CD4-positive, alpha-beta T cell (primary cell): Measurements from ENCODE around the gene DGLUCY. TPM values are rescaled to one million over a fixed set of nuclear protein-coding genes. Genes with fewer than 3 reads are reported as not detected.

Experiments used
- ATAC-seq: fragments of 200-7000 bp; cut with Tn5 transposase; one replicate; pipeline ENCODE4 v1.10.0; 2022; ENCODE audit warnings: mild to moderate bottlenecking; ENCODE audit not compliant: poor library complexity
- CTCF ChIA-PET: fragments of 350-600 bp; sonication (Branson Sonifier 250); formaldehyde crosslinking; loops from one replicate; lab custom pipeline; 2021; ENCODE audit warnings: antibody characterized with exemption, inconsistent platforms; lab: Charles Lee
- POLR2A ChIA-PET: fragments of 350-600 bp; sonication (Branson Sonifier 250); formaldehyde crosslinking; loops from one replicate; lab custom pipeline; 2021; ENCODE audit warnings: antibody characterized with exemption, inconsistent platforms; lab: Charles Lee
- DNase-seq, 14 experiments: peaks; one replicate each; pipeline ENCODE4 v3.0.0-alpha.2; 2013 to 2020; ENCODE audit warnings: mixed read lengths in 2 of 14
- H3K27ac ChIP-seq, 2 donors: one replicate each; pipeline versions ENCODE4 v1.5.1 to v1.7.0; 2013; ENCODE audit warnings: low read length in 2 of 2, low read depth in 1 of 2, mild to moderate bottlenecking in 1 of 2
- H3K27me3 ChIP-seq, 2 experiments: 1 replicate in 1 of 2; 2 replicates in 1 of 2; pipeline versions ENCODE4 v1.6.1 to v1.7.0; 2013; ENCODE audit warnings: low read length in 2 of 2, control low read depth in 1 of 2, mild to moderate bottlenecking in 1 of 2, moderate library complexity in 1 of 2; ENCODE audit not compliant: insufficient read depth in 2 of 2, control insufficient read depth in 1 of 2
- H3K36me3 ChIP-seq: one replicate; pipeline ENCODE4 v1.6.1; 2013; ENCODE audit warnings: low read length, control low read depth; ENCODE audit not compliant: insufficient read depth
- H3K4me1 ChIP-seq: one replicate; pipeline ENCODE4 v1.6.1; 2013; ENCODE audit warnings: low read length, control low read depth; ENCODE audit not compliant: insufficient read depth
- H3K4me3 ChIP-seq: one replicate; pipeline ENCODE4 v1.5.1; 2013; ENCODE audit warnings: mild to moderate bottlenecking, low read length, moderate library complexity
- H3K9me3 ChIP-seq, 2 experiments: 1 replicate in 1 of 2; 2 replicates in 1 of 2; pipeline versions ENCODE4 v1.6.1 to v1.7.0; 2013; ENCODE audit warnings: low read length in 2 of 2, mild to moderate bottlenecking in 2 of 2, control low read depth in 1 of 2, moderate library complexity in 1 of 2; ENCODE audit not compliant: control insufficient read depth in 1 of 2, insufficient read depth in 1 of 2
- H3K27ac Mint-ChIP-seq: one replicate; pipeline ENCODE4 v1.8.0; 2020; ENCODE audit warnings: mixed read lengths
- H3K27me3 Mint-ChIP-seq: one replicate; pipeline ENCODE4 v1.8.0; 2021; ENCODE audit warnings: mixed read lengths
- H3K36me3 Mint-ChIP-seq: one replicate; pipeline ENCODE4 v1.8.0; 2021; ENCODE audit warnings: low read depth, mixed read lengths
- H3K4me1 Mint-ChIP-seq: one replicate; pipeline ENCODE4 v1.8.0; 2021; ENCODE audit warnings: low read depth, mixed read lengths
- H3K4me3 Mint-ChIP-seq: one replicate; pipeline ENCODE4 v1.8.0; 2020; ENCODE audit warnings: mild to moderate bottlenecking, mixed read lengths
- H3K9me3 Mint-ChIP-seq: one replicate; pipeline ENCODE4 v1.8.0; 2020; ENCODE audit warnings: mixed read lengths
- CTCF ChIP-seq: fragments of 200-600 bp; IDR thresholded peaks from one replicate; pipeline ENCODE4 v1.8.0; 2022; ENCODE audit warnings: antibody characterized with exemption, mild to moderate bottlenecking
- intact Hi-C, 2 experiments: fragments of 100-400 bp; cut with DNase I in 1 of 2; cut with micrococcal nuclease in 1 of 2; formaldehyde crosslinking; loops; one replicate each; pipeline versions ENCODE4 v1.15.1 to v1.9.0; 2023 to 2025; cut with DNase I, micrococcal nuclease
- total RNA-seq, 174 experiments: library from RNA in 2 of 174; stranded (reverse) in 2 of 174; gene quantifications; one replicate each; pipeline ENCODE4 v1.2.3 and lab custom pipeline; 2021 to 2026

DGLUCY gene
- total RNA-seq, 2 experiments from 2014 or later: 33.0 to 34.9 TPM

GRCh38 chr14:91100102-91100501 lies 13.8 kb upstream of the DGLUCY start:
- H3K36me3 Mint-ChIP-seq: no peaks in the 10 kb centered on the region
- Histone ChIP-seq H3K4me1 (no peaks in the 10 kb centered on the region), H3K4me3 (no peak overlapping the region), H3K27ac (no peak overlapping the region), H3K36me3 (no peaks in the 10 kb centered on the region), H3K27me3 (no peaks in the 10 kb centered on the region), H3K9me3 (no peaks in the 10 kb centered on the region)
- ATAC-seq: no peak
- intact Hi-C loops: no loop called here
- POLR2A ChIA-PET: interaction anchor here (1.0 kb wide), 1 partner anchor 15 kb away, joined by 5 read pairs; no protein-coding TSS in a partner anchor
- no peaks in the 10 kb centered on the region for H3K27me3 Mint-ChIP-seq
- no peaks in the 10 kb centered on the region for H3K4me1 Mint-ChIP-seq
- no peaks in the 10 kb centered on the region for H3K9me3 Mint-ChIP-seq
- TF ChIP-seq CTCF: no peak
- no peak overlapping the region for H3K27ac Mint-ChIP-seq
- H3K4me3 Mint-ChIP-seq: no peak overlapping the region
- DNase-seq: no peak
- CTCF ChIA-PET: no interaction called here

DNA sequence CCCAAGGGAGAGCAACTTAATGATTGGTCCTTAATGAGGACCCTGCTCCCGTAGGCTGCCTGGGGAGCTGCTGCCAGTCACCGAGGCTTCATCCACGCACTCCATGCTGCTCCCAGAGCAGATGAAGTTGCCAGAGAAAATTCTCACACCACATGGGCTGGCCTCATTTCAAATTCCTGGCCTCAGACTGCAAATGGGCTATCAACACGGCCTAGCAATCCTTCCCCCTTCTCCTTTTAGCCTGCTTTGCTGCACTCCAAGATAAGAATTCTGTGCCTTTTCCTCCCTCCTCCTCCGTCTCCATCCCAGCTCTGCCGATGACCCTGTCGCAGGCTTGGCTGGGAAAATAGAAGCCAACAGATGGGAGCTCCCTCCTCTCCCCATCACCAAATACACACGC lies 10.8 kb upstream of the DGLUCY start:
- Histone ChIP-seq H3K9me3 (no peaks in the 10 kb centered on the region), H3K4me1 (peaks cover 3% of the 10 kb centered on the region), H3K27me3 (no peaks in the 10 kb centered on the region), H3K36me3 (no peaks in the 10 kb centered on the region), H3K27ac (no peak overlapping the region), H3K4me3 (no peak overlapping the region)
- no peak for DNase-seq
- TF ChIP-seq CTCF: no peak
- Mint-ChIP-seq H3K27me3 (no peaks in the 10 kb centered on the region), H3K4me1 (peaks cover 8% of the 10 kb centered on the region), H3K27ac (no peak overlapping the region), H3K4me3 (no peak overlapping the region), H3K9me3 (no peaks in the 10 kb centered on the region), H3K36me3 (no peaks in the 10 kb centered on the region)
- intact Hi-C loops: no loop called here
- no peak for ATAC-seq
- ChIA-PET POLR2A (no interaction called here), CTCF (no interaction called here)

GRCh38 chr14:91108941-91109611 lies 4.8 kb upstream of the DGLUCY start:
- Histone ChIP-seq H3K27ac (peak overlapping the region; percentile 4 to 69), H3K9me3 (no peaks in the 10 kb centered on the region), H3K4me3 (no peak overlapping the region), H3K36me3 (no peaks in the 10 kb centered on the region), H3K27me3 (no peaks in the 10 kb centered on the region), H3K4me1 (peaks cover 40% of the 10 kb centered on the region)
- Mint-ChIP-seq H3K36me3 (peaks cover 6% of the 10 kb centered on the region), H3K27me3 (no peaks in the 10 kb centered on the region), H3K4me1 (peaks cover 45% of the 10 kb centered on the region), H3K9me3 (no peaks in the 10 kb centered on the region), H3K4me3 (peak overlapping the region; percentile 64), H3K27ac (peak overlapping the region; percentile 95)
- ATAC-seq: peak; percentile 27
- ChIA-PET POLR2A (no interaction called here), CTCF (no interaction called here)
- intact Hi-C loops: no loop called here
- peak in 13 of 14 experiments; percentile 12 to 71 (median 41) for DNase-seq
- no peak for TF ChIP-seq CTCF
